Caco-2 (cell line): ENCODE results near the gene PDK2. TPM values are rescaled to one million over a fixed set of nuclear protein-coding genes. Genes with fewer than 3 reads are reported as not detected.

Experiments
- BruUV-seq: library from RNA; stranded (reverse); fragments of 400-500 nt; replicated peaks from 2 replicates; lab custom pipeline; 2021; lab: Mats Ljungman, UMichigan
- CTCF ChIA-PET: fragments of 300-600 bp; sonication (Branson Sonifier 250); formaldehyde crosslinking; loops from one replicate; lab custom pipeline; 2022; ENCODE audit warnings: antibody characterized with exemption; lab: Charles Lee
- POLR2A ChIA-PET: fragments of 300-600 bp; sonication (Branson Sonifier 250); formaldehyde crosslinking; loops from one replicate; lab custom pipeline; 2022; ENCODE audit warnings: antibody characterized with exemption; lab: Charles Lee
- DNase-seq, 2 experiments: peaks; one replicate each; pipeline versions ENCODE4 v3.0.0 to v3.0.0-alpha.2; 2020 to 2022
- H3K27me3 ChIP-seq: replicated peaks from 2 replicates; pipeline ENCODE4 v1.6.0; 2011; ENCODE audit warnings: low read length; ENCODE audit not compliant: control insufficient read depth, insufficient read depth
- H3K36me3 ChIP-seq: 2 replicates; pipeline ENCODE4 v1.5.1; 2011; ENCODE audit warnings: low read length; ENCODE audit not compliant: control insufficient read depth, insufficient read depth
- H3K4me1 ChIP-seq: fragments of 250-450 bp; sonication (Bioruptor Pico); 2 replicates; pipeline ENCODE4 v1.5.1; 2020; ENCODE audit warnings: mild to moderate bottlenecking
- H3K4me3 ChIP-seq: 2 replicates; pipeline ENCODE4 v1.5.1; 2011; ENCODE audit warnings: low read depth, mild to moderate bottlenecking, control low read depth, low read length
- H3K9me3 ChIP-seq: fragments of 250-450 bp; sonication (Bioruptor Pico); 2 replicates; pipeline ENCODE4 v1.5.1; 2020; ENCODE audit warnings: mild to moderate bottlenecking, moderate library complexity
- H3K27ac Mint-ChIP-seq: one replicate; pipeline ENCODE4 v1.8.0; 2022; ENCODE audit warnings: mixed read lengths; ENCODE audit not compliant: unreplicated experiment
- H3K27me3 Mint-ChIP-seq: one replicate; pipeline ENCODE4 v1.8.0; 2022; ENCODE audit warnings: mixed read lengths; ENCODE audit not compliant: insufficient read depth, unreplicated experiment
- H3K36me3 Mint-ChIP-seq: one replicate; pipeline ENCODE4 v1.8.0; 2022; ENCODE audit warnings: mild to moderate bottlenecking, mixed read lengths; ENCODE audit not compliant: insufficient read depth, unreplicated experiment
- H3K4me1 Mint-ChIP-seq: one replicate; pipeline ENCODE4 v1.8.0; 2022; ENCODE audit warnings: low read depth, mixed read lengths; ENCODE audit not compliant: unreplicated experiment
- H3K4me3 Mint-ChIP-seq: one replicate; pipeline ENCODE4 v1.8.0; 2022; ENCODE audit warnings: mild to moderate bottlenecking, moderate library complexity, mixed read lengths; ENCODE audit not compliant: unreplicated experiment
- H3K9me3 Mint-ChIP-seq: one replicate; pipeline ENCODE4 v1.8.0; 2022; ENCODE audit warnings: mixed read lengths; ENCODE audit not compliant: unreplicated experiment
- intact Hi-C: fragments of 100-400 bp; cut with micrococcal nuclease; formaldehyde crosslinking; loops from one replicate; pipeline ENCODE4 v1.10.0; 2022; ENCODE audit not compliant: unreplicated experiment
- total RNA-seq: library from RNA; stranded (reverse); gene quantifications from 2 replicates; pipeline ENCODE4 v1.2.3, GENCODE V29; 2022
- TF ChIP-seq, protein P1 (sequence below), 2 experiments: fragments of 200-600 bp in 1 of 2; IDR thresholded peaks; 1 replicate in 1 of 2; 2 replicates in 1 of 2; pipeline versions ENCODE4 v1.5.1 to v1.8.0; 2011 to 2022; ENCODE audit warnings: antibody characterized with exemption in 1 of 2, control low read depth in 1 of 2, inconsistent platforms in 1 of 2, low read depth in 1 of 2, low read length in 1 of 2, mild to moderate bottlenecking in 1 of 2, moderate library complexity in 1 of 2; ENCODE audit not compliant: insufficient read depth in 1 of 2, severe bottlenecking in 1 of 2, unreplicated experiment in 1 of 2

Gene PDK2
- total RNA-seq, 1 experiment from 2014 or later, result 10.5 TPM

DNA sequence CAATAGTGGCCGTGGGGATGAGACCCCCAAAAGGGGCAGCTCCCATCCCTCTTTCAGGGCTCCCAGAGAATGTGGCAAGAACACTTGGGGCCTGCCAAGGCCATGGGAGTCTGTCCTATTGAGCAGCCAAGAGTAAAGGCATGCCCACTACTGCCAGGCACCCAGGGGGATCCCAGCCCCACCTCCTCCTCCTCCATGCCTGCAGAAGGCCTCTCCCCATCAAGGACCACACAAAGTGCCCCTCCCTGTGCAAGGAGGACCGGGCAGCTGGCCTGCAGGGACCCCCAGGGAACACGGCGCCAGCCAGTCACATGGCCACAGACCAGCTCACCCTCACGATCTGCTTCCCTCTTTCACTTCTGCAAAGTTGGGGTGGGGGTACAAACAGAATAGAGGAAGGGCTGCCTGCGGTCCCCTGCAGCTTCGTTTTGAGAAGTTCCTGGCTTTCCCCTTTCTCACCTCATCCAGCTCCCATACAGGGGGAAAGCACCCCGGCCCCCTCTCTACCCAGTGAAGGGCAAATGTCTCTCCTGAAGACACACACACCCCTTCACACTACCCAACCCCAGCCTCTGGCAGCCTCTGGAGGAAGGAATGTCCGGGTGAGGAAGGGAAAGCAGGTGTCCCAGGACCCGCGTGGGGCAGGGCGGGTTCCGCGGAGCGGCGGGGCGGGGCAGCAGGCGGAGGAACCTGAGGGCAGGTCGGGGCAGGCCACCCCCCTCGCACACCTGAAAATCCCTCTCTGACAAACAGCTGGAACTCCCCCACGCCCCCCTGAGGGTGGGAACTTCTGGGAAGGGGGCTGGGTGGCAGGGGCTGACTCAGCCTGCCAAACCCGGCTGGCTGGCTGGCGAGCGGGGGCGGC lies 53.3 kb downstream of the PDK2 start:
- Histone ChIP-seq H3K4me1 (peaks cover 34% of the 10 kb centered on the region), H3K27me3 (no peaks in the 10 kb centered on the region), H3K9me3 (no peaks in the 10 kb centered on the region), H3K36me3 (peaks cover 9% of the 10 kb centered on the region; the same call in 1 of the 2 replicates), H3K4me3 (peak overlapping the region; percentile 69)
- TF ChIP-seq, protein P1, sequence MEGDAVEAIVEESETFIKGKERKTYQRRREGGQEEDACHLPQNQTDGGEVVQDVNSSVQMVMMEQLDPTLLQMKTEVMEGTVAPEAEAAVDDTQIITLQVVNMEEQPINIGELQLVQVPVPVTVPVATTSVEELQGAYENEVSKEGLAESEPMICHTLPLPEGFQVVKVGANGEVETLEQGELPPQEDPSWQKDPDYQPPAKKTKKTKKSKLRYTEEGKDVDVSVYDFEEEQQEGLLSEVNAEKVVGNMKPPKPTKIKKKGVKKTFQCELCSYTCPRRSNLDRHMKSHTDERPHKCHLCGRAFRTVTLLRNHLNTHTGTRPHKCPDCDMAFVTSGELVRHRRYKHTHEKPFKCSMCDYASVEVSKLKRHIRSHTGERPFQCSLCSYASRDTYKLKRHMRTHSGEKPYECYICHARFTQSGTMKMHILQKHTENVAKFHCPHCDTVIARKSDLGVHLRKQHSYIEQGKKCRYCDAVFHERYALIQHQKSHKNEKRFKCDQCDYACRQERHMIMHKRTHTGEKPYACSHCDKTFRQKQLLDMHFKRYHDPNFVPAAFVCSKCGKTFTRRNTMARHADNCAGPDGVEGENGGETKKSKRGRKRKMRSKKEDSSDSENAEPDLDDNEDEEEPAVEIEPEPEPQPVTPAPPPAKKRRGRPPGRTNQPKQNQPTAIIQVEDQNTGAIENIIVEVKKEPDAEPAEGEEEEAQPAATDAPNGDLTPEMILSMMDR (IDR thresholded peaks at IDR 0.05; ENCODE audit: insufficient read depth in 1 of 2, low read depth in 1 of 2, low read length in 1 of 2, severe bottlenecking in 1 of 2, unreplicated experiment in 1 of 2), result peak; percentile 22 to 83
- no TSS peak for BruUV-seq
- DNase-seq, result peak; percentile 92 to 93
- Mint-ChIP-seq H3K9me3 (no peaks in the 10 kb centered on the region), H3K4me3 (peak overlapping the region; percentile 81), H3K27ac (peak overlapping the region; percentile 77), H3K36me3 (peaks cover 20% of the 10 kb centered on the region), H3K4me1 (peaks cover 39% of the 10 kb centered on the region), H3K27me3 (no peaks in the 10 kb centered on the region)
- intact Hi-C loops, result loop anchor here (1.0 kb wide), 1 partner anchor 8 kb away; no protein-coding TSS in a partner anchor
- POLR2A ChIA-PET, result interaction anchor here (0.7 kb wide), 1 partner anchor 259 kb away, joined by 4 read pairs; no protein-coding TSS in a partner anchor
- CTCF ChIA-PET, result interaction anchor here (0.6 to 2.2 kb wide), 12 partner anchors 9 to 279 kb away, joined by 3 to 8 read pairs (median 4); no protein-coding TSS in a partner anchor

DNA sequence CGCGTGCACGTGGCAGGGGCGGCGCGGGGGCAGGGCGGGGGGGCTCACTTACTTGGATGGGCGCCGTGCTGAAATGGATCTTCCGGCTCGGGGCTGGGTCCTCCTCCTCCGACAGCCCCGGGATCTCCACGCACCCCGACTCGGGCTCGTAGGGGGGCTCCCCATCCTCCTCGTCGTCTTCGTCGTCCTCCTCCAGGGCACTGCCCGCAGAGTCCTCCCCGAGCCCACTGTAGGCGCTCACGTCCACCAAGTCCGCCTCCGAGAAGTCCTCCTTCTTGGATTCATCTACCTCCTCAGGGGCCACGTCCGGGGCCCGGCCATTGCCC lies 53.9 kb downstream of the PDK2 start:
- peak overlapping the region; percentile 77 for H3K27ac Mint-ChIP-seq
- intact Hi-C loops, result no loop called here
- H3K9me3 ChIP-seq, result no peaks in the 10 kb centered on the region
- peak overlapping the region; percentile 69 for H3K4me3 ChIP-seq
- peaks cover 8% of the 10 kb centered on the region; the same call in 1 of the 2 replicates for H3K36me3 ChIP-seq
- peak overlapping the region; percentile 81 for H3K4me3 Mint-ChIP-seq
- H3K36me3 Mint-ChIP-seq, result peaks cover 19% of the 10 kb centered on the region
- POLR2A ChIA-PET, result no interaction called here
- no TSS peak for BruUV-seq
- peaks cover 39% of the 10 kb centered on the region for H3K4me1 Mint-ChIP-seq
- no peaks in the 10 kb centered on the region for H3K27me3 Mint-ChIP-seq
- CTCF ChIA-PET, result interaction anchor here (0.7 to 2.2 kb wide), 8 partner anchors 9 to 233 kb away, joined by 3 to 7 read pairs (median 4); no protein-coding TSS in a partner anchor
- peaks cover 34% of the 10 kb centered on the region for H3K4me1 ChIP-seq
- TF ChIP-seq, protein P1 (IDR thresholded peaks at IDR 0.05; ENCODE audit: insufficient read depth in 1 of 2, low read depth in 1 of 2, low read length in 1 of 2, severe bottlenecking in 1 of 2, unreplicated experiment in 1 of 2), result no peak
- no peaks in the 10 kb centered on the region for H3K9me3 Mint-ChIP-seq
- H3K27me3 ChIP-seq, result no peaks in the 10 kb centered on the region
- DNase-seq, result no peak
